ENCODE measurements around the gene HECW1. TPM values are rescaled to one million over a fixed set of nuclear protein-coding genes. Genes with fewer than 3 reads are reported as not detected.
A peak's percentile ranks its signal among the peaks of the same experiment; 100 is the strongest.

HECW1 gene
- total RNA-seq, 1 experiment from 2014 or later = 1.8 TPM

DNA sequence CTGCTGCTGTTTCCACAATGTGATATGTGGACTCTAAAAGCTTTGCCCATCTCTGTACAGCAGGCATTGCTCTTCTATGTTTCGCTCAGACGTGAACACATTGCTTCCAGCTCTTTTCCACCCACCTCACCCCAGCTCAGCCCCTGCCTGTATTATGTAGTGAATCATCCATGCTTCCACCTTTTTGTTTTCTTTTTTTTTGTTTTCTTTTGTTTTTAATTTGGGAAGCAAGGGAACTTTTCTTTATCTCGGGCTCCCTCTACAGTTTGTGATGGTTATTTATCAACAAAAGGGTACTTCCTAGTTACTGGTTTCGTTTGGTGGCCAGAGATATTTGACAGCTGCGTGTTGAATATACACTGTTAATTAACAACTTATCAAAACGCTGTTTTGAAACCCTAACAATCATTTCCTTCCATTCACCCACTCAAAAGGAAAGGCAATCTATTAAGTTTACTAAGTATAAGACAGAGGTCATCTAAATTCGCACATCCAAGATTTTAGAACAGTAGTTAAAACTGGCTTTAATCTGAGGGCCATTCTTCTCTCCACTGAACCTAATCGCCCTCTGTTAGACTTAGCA is 342.6 kb downstream of the HECW1 start:
- POLR2A ChIA-PET = no interaction called here
- H3K4me3 Mint-ChIP-seq (ENCODE audit: unreplicated experiment) = no peak overlapping the region
- Histone ChIP-seq H3K4me3 (ENCODE audit: low read depth, low read length) (no peak overlapping the region), H3K9me3 (no peaks in the 10 kb centered on the region), H3K4me1 (peaks cover 13% of the 10 kb centered on the region; the same call in 1 of the 2 replicates), H3K36me3 (ENCODE audit: control insufficient read depth, insufficient read depth, low read length) (no peaks in the 10 kb centered on the region), H3K27me3 (replicated peaks; ENCODE audit: control insufficient read depth, insufficient read depth, low read length) (no peaks in the 10 kb centered on the region)
- H3K27me3 Mint-ChIP-seq (ENCODE audit: insufficient read depth, unreplicated experiment) = no peaks in the 10 kb centered on the region
- no TSS peak for BruUV-seq (replicated peaks)
- intact Hi-C loops (cut with micrococcal nuclease; ENCODE audit: unreplicated experiment) = loop anchor here (5.0 to 10.0 kb wide), 3 partner anchors 190 to 513 kb away; no protein-coding TSS in a partner anchor
- no peak overlapping the region for H3K27ac Mint-ChIP-seq (ENCODE audit: unreplicated experiment)
- peaks cover 21% of the 10 kb centered on the region for H3K4me1 Mint-ChIP-seq (ENCODE audit: low read depth, unreplicated experiment)
- H3K36me3 Mint-ChIP-seq (ENCODE audit: insufficient read depth, unreplicated experiment) = no peaks in the 10 kb centered on the region
- no peaks in the 10 kb centered on the region for H3K9me3 Mint-ChIP-seq (ENCODE audit: unreplicated experiment)
- DNase-seq = peak in 1 of 2 experiments; percentile 28
- TF ChIP-seq, protein P1, sequence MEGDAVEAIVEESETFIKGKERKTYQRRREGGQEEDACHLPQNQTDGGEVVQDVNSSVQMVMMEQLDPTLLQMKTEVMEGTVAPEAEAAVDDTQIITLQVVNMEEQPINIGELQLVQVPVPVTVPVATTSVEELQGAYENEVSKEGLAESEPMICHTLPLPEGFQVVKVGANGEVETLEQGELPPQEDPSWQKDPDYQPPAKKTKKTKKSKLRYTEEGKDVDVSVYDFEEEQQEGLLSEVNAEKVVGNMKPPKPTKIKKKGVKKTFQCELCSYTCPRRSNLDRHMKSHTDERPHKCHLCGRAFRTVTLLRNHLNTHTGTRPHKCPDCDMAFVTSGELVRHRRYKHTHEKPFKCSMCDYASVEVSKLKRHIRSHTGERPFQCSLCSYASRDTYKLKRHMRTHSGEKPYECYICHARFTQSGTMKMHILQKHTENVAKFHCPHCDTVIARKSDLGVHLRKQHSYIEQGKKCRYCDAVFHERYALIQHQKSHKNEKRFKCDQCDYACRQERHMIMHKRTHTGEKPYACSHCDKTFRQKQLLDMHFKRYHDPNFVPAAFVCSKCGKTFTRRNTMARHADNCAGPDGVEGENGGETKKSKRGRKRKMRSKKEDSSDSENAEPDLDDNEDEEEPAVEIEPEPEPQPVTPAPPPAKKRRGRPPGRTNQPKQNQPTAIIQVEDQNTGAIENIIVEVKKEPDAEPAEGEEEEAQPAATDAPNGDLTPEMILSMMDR (IDR thresholded peaks at IDR 0.05; ENCODE audit: insufficient read depth in 1 of 2, low read depth in 1 of 2, low read length in 1 of 2, severe bottlenecking in 1 of 2, unreplicated experiment in 1 of 2) = peak; percentile 45 to 50
- CTCF ChIA-PET = interaction anchor here (1.3 to 2.0 kb wide), 5 partner anchors 15 to 127 kb away, joined by 3 to 8 read pairs (median 5); partner anchors contain the start of gene STK17A

DNA sequence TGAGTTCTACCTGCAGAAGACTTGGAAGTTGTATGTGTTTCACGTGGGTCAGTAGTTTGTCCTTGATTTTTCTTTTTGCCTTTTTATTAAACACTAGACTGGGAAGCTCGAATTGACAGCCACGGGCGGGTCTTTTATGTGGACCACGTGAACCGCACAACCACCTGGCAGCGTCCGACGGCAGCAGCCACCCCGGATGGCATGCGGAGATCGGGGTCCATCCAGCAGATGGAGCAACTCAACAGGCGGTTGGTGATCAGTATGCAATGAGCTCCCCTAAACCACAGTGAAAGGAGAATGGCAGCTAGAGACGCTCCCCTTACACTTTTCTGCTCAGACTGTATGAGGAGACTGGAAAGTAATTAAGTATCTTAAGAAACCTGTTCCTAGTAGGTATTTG is 343.8 kb downstream of the HECW1 start:
- intact Hi-C loops (cut with micrococcal nuclease; ENCODE audit: unreplicated experiment) = loop anchor here (1.0 to 10.0 kb wide), 5 partner anchors 55 to 514 kb away; no protein-coding TSS in a partner anchor
- H3K27ac Mint-ChIP-seq (ENCODE audit: unreplicated experiment) = no peak overlapping the region
- H3K9me3 Mint-ChIP-seq (ENCODE audit: unreplicated experiment) = no peaks in the 10 kb centered on the region
- Histone ChIP-seq H3K9me3 (no peaks in the 10 kb centered on the region), H3K4me1 (peaks cover 20% of the 10 kb centered on the region; the same call in 1 of the 2 replicates), H3K4me3 (ENCODE audit: low read depth, low read length) (no peak overlapping the region), H3K36me3 (ENCODE audit: control insufficient read depth, insufficient read depth, low read length) (no peaks in the 10 kb centered on the region), H3K27me3 (replicated peaks; ENCODE audit: control insufficient read depth, insufficient read depth, low read length) (no peaks in the 10 kb centered on the region)
- BruUV-seq (replicated peaks) = no TSS peak
- POLR2A ChIA-PET = interaction anchor here (0.7 kb wide), 1 partner anchor 126 kb away, joined by 3 read pairs; the partner anchor contains the start of gene STK17A
- CTCF ChIA-PET = interaction anchor here (0.7 to 2.0 kb wide), 7 partner anchors 16 to 382 kb away, joined by 3 to 16 read pairs (median 6); partner anchors contain the start of gene STK17A
- H3K4me1 Mint-ChIP-seq (ENCODE audit: low read depth, unreplicated experiment) = peaks cover 30% of the 10 kb centered on the region
- TF ChIP-seq, protein P1 (IDR thresholded peaks at IDR 0.05; ENCODE audit: insufficient read depth in 1 of 2, low read depth in 1 of 2, low read length in 1 of 2, severe bottlenecking in 1 of 2, unreplicated experiment in 1 of 2) = peak in 1 of 2 experiments; percentile 37
- H3K27me3 Mint-ChIP-seq (ENCODE audit: insufficient read depth, unreplicated experiment) = no peaks in the 10 kb centered on the region
- DNase-seq = peak in 1 of 2 experiments; percentile 20
- H3K4me3 Mint-ChIP-seq (ENCODE audit: unreplicated experiment) = no peak overlapping the region
- H3K36me3 Mint-ChIP-seq (ENCODE audit: insufficient read depth, unreplicated experiment) = no peaks in the 10 kb centered on the region

DNA sequence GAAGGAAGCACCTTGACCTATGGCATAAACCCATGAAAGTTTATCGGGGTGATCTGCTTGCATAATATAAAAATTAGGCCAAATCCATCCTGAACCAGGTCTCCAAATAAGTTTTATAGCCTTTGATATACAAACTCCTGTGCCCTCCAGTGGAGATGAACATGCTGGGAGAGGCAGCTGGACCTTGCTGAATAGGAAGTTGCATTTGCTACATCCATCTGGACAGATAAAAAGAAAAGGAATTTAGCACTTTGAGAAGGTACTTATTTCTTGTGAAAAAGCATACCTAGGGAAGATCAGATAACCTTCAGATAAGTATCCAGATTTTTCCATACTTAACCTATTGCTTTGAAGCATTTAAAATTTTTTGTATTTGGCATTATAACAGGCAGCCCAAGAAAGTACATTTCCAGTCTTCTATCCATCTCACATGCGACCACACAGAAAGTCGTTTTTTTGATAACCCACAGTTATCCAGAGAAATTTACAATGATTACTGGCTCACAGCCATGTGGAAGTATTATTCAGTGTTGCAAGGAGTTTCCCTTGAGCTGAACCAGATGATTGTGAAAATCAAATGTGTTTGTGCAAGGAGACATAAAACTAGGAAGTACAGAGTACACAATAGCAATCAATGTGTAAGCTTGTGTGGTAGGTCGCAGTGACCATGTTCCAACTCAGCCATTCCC is 346.0 kb downstream of the HECW1 start:
- CTCF ChIA-PET = no interaction called here
- Mint-ChIP-seq H3K36me3 (ENCODE audit: insufficient read depth, unreplicated experiment) (no peaks in the 10 kb centered on the region), H3K4me1 (ENCODE audit: low read depth, unreplicated experiment) (peaks cover 31% of the 10 kb centered on the region)

More for the DNA sequence above, 346.0 kb downstream of the HECW1 start:
- no TSS peak for BruUV-seq (replicated peaks)
- H3K4me3 ChIP-seq (ENCODE audit: low read depth, low read length) = no peak overlapping the region
- H3K9me3 Mint-ChIP-seq (ENCODE audit: unreplicated experiment) = no peaks in the 10 kb centered on the region
- no peak for DNase-seq
- no peaks in the 10 kb centered on the region for H3K9me3 ChIP-seq
- H3K36me3 ChIP-seq (ENCODE audit: control insufficient read depth, insufficient read depth, low read length) = no peaks in the 10 kb centered on the region
- POLR2A ChIA-PET = no interaction called here
- H3K4me1 ChIP-seq = peaks cover 20% of the 10 kb centered on the region; the same call in 1 of the 2 replicates
- no peak overlapping the region for H3K4me3 Mint-ChIP-seq (ENCODE audit: unreplicated experiment)
- no peaks in the 10 kb centered on the region for H3K27me3 Mint-ChIP-seq (ENCODE audit: insufficient read depth, unreplicated experiment)
- H3K27me3 ChIP-seq (replicated peaks; ENCODE audit: control insufficient read depth, insufficient read depth, low read length) = no peaks in the 10 kb centered on the region
- H3K27ac Mint-ChIP-seq (ENCODE audit: unreplicated experiment) = no peak overlapping the region
- intact Hi-C loops (cut with micrococcal nuclease; ENCODE audit: unreplicated experiment) = loop anchor here (5.0 to 10.0 kb wide), 3 partner anchors 194 to 516 kb away; no protein-coding TSS in a partner anchor
- TF ChIP-seq, protein P1 (IDR thresholded peaks at IDR 0.05; ENCODE audit: insufficient read depth in 1 of 2, low read depth in 1 of 2, low read length in 1 of 2, severe bottlenecking in 1 of 2, unreplicated experiment in 1 of 2) = no peak
